H9 (cell line): ENCODE results near the gene PDZD4. TPM values are rescaled to one million over a fixed set of nuclear protein-coding genes. Genes with fewer than 3 reads are reported as not detected.

Experiments
- DNase-seq: peaks from one replicate; pipeline ENCODE4 v3.0.0-alpha.2; 2017
- H2AFZ ChIP-seq: one replicate; pipeline ENCODE4 v1.6.1; 2013; ENCODE audit warnings: mild to moderate bottlenecking, low read length, control low read depth, moderate library complexity
- H2AK5ac ChIP-seq: 2 replicates; pipeline ENCODE4 v1.6.1; 2013; ENCODE audit warnings: low read length, control low read depth, mixed read lengths; ENCODE audit not compliant: insufficient read length
- H2BK120ac ChIP-seq: one replicate; pipeline ENCODE4 v1.6.1; 2013; ENCODE audit warnings: low read depth, mild to moderate bottlenecking, low read length, control low read depth, inconsistent platforms; ENCODE audit not compliant: poor library complexity, severe bottlenecking
- H2BK12ac ChIP-seq: 2 replicates; pipeline ENCODE4 v1.6.1; 2013; ENCODE audit warnings: low read length, control low read depth, mixed read lengths, low read depth; ENCODE audit not compliant: insufficient read length
- H2BK15ac ChIP-seq: 2 replicates; pipeline ENCODE4 v1.6.1; 2013; ENCODE audit warnings: low read depth, low read length, control low read depth
- H2BK20ac ChIP-seq: one replicate; pipeline ENCODE4 v1.6.1; 2013; ENCODE audit warnings: low read depth, mild to moderate bottlenecking, low read length, control low read depth, inconsistent platforms; ENCODE audit not compliant: poor library complexity, severe bottlenecking
- H2BK5ac ChIP-seq: 2 replicates; pipeline ENCODE4 v1.6.1; 2013; ENCODE audit warnings: low read length, control low read depth, mixed read lengths; ENCODE audit not compliant: insufficient read length
- H3K14ac ChIP-seq: 2 replicates; pipeline ENCODE4 v1.6.1; 2013; ENCODE audit warnings: low read length, control low read depth; ENCODE audit not compliant: insufficient read depth
- H3K18ac ChIP-seq: 2 replicates; pipeline ENCODE4 v1.6.1; 2013; ENCODE audit warnings: low read depth, mild to moderate bottlenecking, mixed read lengths, low read length, control low read depth; ENCODE audit not compliant: insufficient read length
- H3K23ac ChIP-seq: 2 replicates; pipeline ENCODE4 v1.6.1; 2013; ENCODE audit warnings: low read length, control low read depth, mixed read lengths, low read depth; ENCODE audit not compliant: insufficient read length
- H3K23me2 ChIP-seq: 2 replicates; pipeline ENCODE4 v1.6.1; 2013; ENCODE audit warnings: low read depth, mild to moderate bottlenecking, mixed read lengths, low read length, control low read depth; ENCODE audit not compliant: insufficient read length, poor library complexity, severe bottlenecking
- H3K27ac ChIP-seq: 2 replicates; pipeline ENCODE4 v1.5.1; 2013; ENCODE audit warnings: low read length, control low read depth, mixed read lengths, low read depth; ENCODE audit not compliant: insufficient read length
- H3K27me3 ChIP-seq: 2 replicates; pipeline ENCODE4 v1.6.1; 2013; ENCODE audit warnings: low read length, control low read depth, inconsistent platforms; ENCODE audit not compliant: insufficient read depth
- H3K4ac ChIP-seq: 2 replicates; pipeline ENCODE4 v1.6.1; 2013; ENCODE audit warnings: low read depth, mild to moderate bottlenecking, control low read depth, inconsistent platforms, low read length, moderate library complexity
- H3K4me1 ChIP-seq: 2 replicates; pipeline ENCODE4 v1.6.1; 2013; ENCODE audit warnings: low read length, control low read depth, inconsistent platforms; ENCODE audit not compliant: insufficient read depth
- H3K4me2 ChIP-seq: 2 replicates; pipeline ENCODE4 v1.6.1; 2013; ENCODE audit warnings: low read length, control low read depth, mixed read lengths; ENCODE audit not compliant: insufficient read length, insufficient read depth
- H3K56ac ChIP-seq: 2 replicates; pipeline ENCODE4 v1.6.1; 2013; ENCODE audit warnings: low read depth, mild to moderate bottlenecking, mixed read lengths, low read length, control low read depth; ENCODE audit not compliant: insufficient read length
- H3K79me1 ChIP-seq: 2 replicates; pipeline ENCODE4 v1.6.1; 2013; ENCODE audit warnings: low read depth, mild to moderate bottlenecking, moderate library complexity, low read length, control low read depth, inconsistent platforms; ENCODE audit not compliant: insufficient read depth, poor library complexity, severe bottlenecking
- H3K79me2 ChIP-seq: 2 replicates; pipeline ENCODE4 v1.6.1; 2013; ENCODE audit warnings: low read length, control low read depth, inconsistent platforms; ENCODE audit not compliant: insufficient read depth
- H3K9ac ChIP-seq: 2 replicates; pipeline ENCODE4 v1.6.1; 2013; ENCODE audit warnings: low read length, control low read depth, mixed read lengths; ENCODE audit not compliant: insufficient read length; ENCODE audit errors: extremely low read depth
- H3K9me3 ChIP-seq: one replicate; pipeline ENCODE4 v1.6.1; 2013; ENCODE audit warnings: low read depth, low read length, inconsistent platforms; ENCODE audit not compliant: control insufficient read depth
- H3T11ph ChIP-seq: one replicate; pipeline ENCODE4 v1.6.1; 2013; ENCODE audit warnings: mild to moderate bottlenecking, low read length, control low read depth, inconsistent platforms
- H4K20me1 ChIP-seq: one replicate; pipeline ENCODE4 v1.6.1; 2013; ENCODE audit not compliant: control insufficient read depth, insufficient read length, insufficient read depth
- H4K5ac ChIP-seq: 2 replicates; pipeline ENCODE4 v1.6.1; 2013; ENCODE audit warnings: low read depth, mild to moderate bottlenecking, mixed read lengths, low read length, control low read depth; ENCODE audit not compliant: insufficient read length
- H4K8ac ChIP-seq: replicated peaks from 2 replicates; pipeline ENCODE4 v1.6.1; 2013; ENCODE audit warnings: low read length, control low read depth, mixed read lengths, low read depth; ENCODE audit not compliant: insufficient read length
- H4K91ac ChIP-seq: 2 replicates; pipeline ENCODE4 v1.6.1; 2013; ENCODE audit warnings: low read depth, mild to moderate bottlenecking, moderate library complexity, mixed read lengths, low read length, control low read depth; ENCODE audit not compliant: insufficient read length
- H3K27ac Mint-ChIP-seq, 3 experiments: 2 replicates in 2 of 3; 3 replicates in 1 of 3; pipeline ENCODE4 v1.8.0; 2020 to 2021; ENCODE audit warnings: mixed read lengths in 3 of 3, mild to moderate bottlenecking in 1 of 3, moderate library complexity in 1 of 3
- H3K27me3 Mint-ChIP-seq: 2 replicates; pipeline ENCODE4 v1.8.0; 2021; ENCODE audit warnings: low read depth, mild to moderate bottlenecking, moderate library complexity, mixed read lengths
- H3K36me3 Mint-ChIP-seq, 3 experiments: 2 replicates in 2 of 3; 3 replicates in 1 of 3; pipeline ENCODE4 v1.8.0; 2020 to 2021; ENCODE audit warnings: low read depth in 3 of 3, mixed read lengths in 3 of 3; ENCODE audit not compliant: insufficient read depth in 1 of 3
- H3K4me1 Mint-ChIP-seq, 2 experiments: 2 replicates each; pipeline ENCODE4 v1.8.0; 2020; ENCODE audit warnings: mixed read lengths in 2 of 2
- H3K4me3 Mint-ChIP-seq, 2 experiments: 2 replicates in 1 of 2; 3 replicates in 1 of 2; pipeline ENCODE4 v1.8.0; 2020 to 2021; ENCODE audit warnings: mild to moderate bottlenecking in 2 of 2, mixed read lengths in 2 of 2, moderate library complexity in 1 of 2
- H3K9me3 Mint-ChIP-seq, 2 experiments: 2 replicates in 1 of 2; 3 replicates in 1 of 2; pipeline ENCODE4 v1.8.0; 2020; ENCODE audit warnings: mild to moderate bottlenecking in 2 of 2, mixed read lengths in 2 of 2, moderate library complexity in 1 of 2
- CTCF ChIP-seq: fragments of 200-600 bp; sonication (generic); conservative IDR thresholded peaks from 3 replicates; pipeline ENCODE4 v1.8.0; 2021; ENCODE audit warnings: antibody characterized with exemption, mild to moderate bottlenecking
- WGBS: extraction: QIAGEN DNeasy Blood & Tissue Kit; methylation state at CpG from one replicate; pipeline ENCODE4 v1.1.7; 2013; ENCODE audit warnings: missing lambda C conversion rate, low lambda C conversion rate, mixed read lengths; ENCODE audit not compliant: insufficient read length; ENCODE audit errors: extremely low coverage; 5-methylcytosine and 5-hydroxymethylcytosine counted together
- total RNA-seq: library from RNA; stranded (reverse); gene quantifications from 2 replicates; pipeline ENCODE4 v1.2.1, GENCODE V29; 2021

Gene PDZD4
- total RNA-seq, 1 experiment from 2014 or later = 110 TPM

GRCh38 chrX:153791104-153791852 lies 39.1 kb downstream of the PDZD4 start:
- no peak overlapping the region for H4K91ac ChIP-seq
- Mint-ChIP-seq H3K36me3 (peaks cover 28 to 42% (median 32%) of the 10 kb centered on the region in 3 experiments), H3K27ac (no peak overlapping the region), H3K4me3 (no peak overlapping the region), H3K27me3 (no peaks in the 10 kb centered on the region; the same call in 1 of the 2 replicates), H3K9me3 (peaks cover 57 to 74% of the 10 kb centered on the region in 2 experiments), H3K4me1 (peaks cover 7 to 9% of the 10 kb centered on the region in 2 experiments; a peak in 3 of 4 replicates)
- no peaks in the 10 kb centered on the region for H4K20me1 ChIP-seq
- no peak overlapping the region for H3K27ac ChIP-seq
- H2BK15ac ChIP-seq = no peak overlapping the region
- no peak for DNase-seq
- no peak overlapping the region for H2BK20ac ChIP-seq
- H3K9me3 ChIP-seq = peaks cover 33% of the 10 kb centered on the region
- TF ChIP-seq CTCF = no peak
- H3K14ac ChIP-seq = no peak overlapping the region
- no peak overlapping the region for H3K4ac ChIP-seq
- no CpG with 5 or more reads among the region's 17 CpGs for WGBS
- H3K79me2 ChIP-seq = peaks cover 4% of the 10 kb centered on the region; the same call in 1 of the 2 replicates
- no peaks in the 10 kb centered on the region for H3K79me1 ChIP-seq
- H2AK5ac ChIP-seq = no peak overlapping the region
- no peak overlapping the region for H3K23ac ChIP-seq
- no peaks in the 10 kb centered on the region for H3K27me3 ChIP-seq
- no peak overlapping the region for H2AFZ ChIP-seq
- peaks cover 4% of the 10 kb centered on the region for H3K23me2 ChIP-seq
- no peak overlapping the region for H3K4me2 ChIP-seq
- H4K8ac ChIP-seq = no peak overlapping the region
- H2BK12ac ChIP-seq = no peak overlapping the region
- H3K9ac ChIP-seq = no peak overlapping the region
- no peak overlapping the region for H4K5ac ChIP-seq
- no peak overlapping the region for H3K18ac ChIP-seq
- no peak overlapping the region for H2BK5ac ChIP-seq
- H3K56ac ChIP-seq = no peak overlapping the region
- no peak overlapping the region for H3T11ph ChIP-seq
- H3K4me1 ChIP-seq = no peaks in the 10 kb centered on the region
- H2BK120ac ChIP-seq = no peak overlapping the region
